GM18907 (cell line): Measurements from ENCODE around the gene SELL.
A peak's percentile ranks its signal among the peaks of the same experiment; 100 is the strongest.
"Not testable (repeated sequence)": the region's sequence is repeated elsewhere in the genome, so short reads cannot be mapped to it uniquely, and the experiment has no call there.

Source experiments
- ATAC-seq: cut with Tn5 transposase; IDR thresholded peaks from one replicate; pipeline ENCODE4 v1.9.1; 2021; ENCODE audit warnings: mild to moderate bottlenecking, moderate library complexity; ENCODE audit not compliant: unreplicated experiment

The SELL gene

DNA sequence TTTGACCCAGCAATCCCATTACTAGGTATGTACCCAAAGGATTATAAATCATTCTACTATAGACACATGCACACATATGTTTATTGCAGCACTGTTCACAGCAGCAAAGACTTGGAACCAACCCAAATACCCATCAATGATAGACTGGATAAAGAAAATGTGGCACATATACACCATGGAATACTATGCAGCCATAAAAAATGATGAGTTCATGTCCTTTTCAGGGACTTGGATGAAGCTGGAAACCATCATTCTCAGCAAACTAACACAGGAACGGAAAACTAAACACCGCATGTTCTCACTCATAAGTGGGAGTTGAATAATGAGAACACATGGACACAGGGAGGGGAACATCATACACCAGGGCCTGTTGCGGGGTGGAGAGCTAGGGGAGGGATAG lies 41.2 kb downstream of the SELL start:
- not testable (repeated sequence) for ATAC-seq

DNA sequence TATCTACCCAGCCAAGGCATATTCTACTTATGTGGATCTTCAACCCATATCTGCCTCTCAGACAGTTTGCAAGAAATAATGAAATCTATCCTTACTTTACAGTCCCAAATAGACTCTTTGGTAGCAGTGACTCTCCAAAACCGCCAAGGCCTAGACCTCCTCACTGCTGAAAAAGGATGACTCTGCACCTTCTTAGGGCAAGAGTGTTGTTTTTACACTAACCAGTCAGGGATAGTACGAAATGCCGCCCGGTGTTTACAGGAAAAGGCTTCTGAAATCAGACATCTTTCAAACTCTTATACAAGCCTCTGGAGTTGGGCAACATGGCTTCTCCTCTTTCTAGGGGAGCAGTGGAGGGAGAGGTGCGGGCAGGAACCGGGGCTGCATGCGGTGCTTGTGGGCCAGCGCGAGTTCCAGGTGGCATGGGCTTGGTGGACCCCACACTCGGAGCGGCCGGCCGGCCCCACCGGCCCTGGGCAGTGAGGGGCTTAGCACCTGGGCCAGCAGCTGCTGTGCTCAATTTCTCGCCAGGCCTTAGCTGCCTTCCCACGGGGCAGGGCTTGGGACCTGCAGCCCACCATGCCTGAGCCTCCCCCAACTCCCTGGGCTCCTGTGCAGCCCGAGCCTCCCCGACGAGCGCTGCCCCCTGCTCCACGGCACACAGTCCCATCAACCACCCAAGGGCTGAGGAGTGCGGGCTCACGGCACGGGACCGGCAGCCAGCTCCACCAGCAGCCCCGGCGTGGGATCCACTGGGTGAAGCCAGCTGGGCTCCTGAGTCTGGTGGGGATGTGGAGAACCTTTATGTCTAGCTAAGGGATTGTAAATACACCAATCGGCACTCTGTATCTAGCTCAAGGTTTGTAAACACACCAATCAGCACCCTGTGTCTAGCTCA lies 43.5 kb downstream of the SELL start:
- ATAC-seq = not testable (repeated sequence)

DNA sequence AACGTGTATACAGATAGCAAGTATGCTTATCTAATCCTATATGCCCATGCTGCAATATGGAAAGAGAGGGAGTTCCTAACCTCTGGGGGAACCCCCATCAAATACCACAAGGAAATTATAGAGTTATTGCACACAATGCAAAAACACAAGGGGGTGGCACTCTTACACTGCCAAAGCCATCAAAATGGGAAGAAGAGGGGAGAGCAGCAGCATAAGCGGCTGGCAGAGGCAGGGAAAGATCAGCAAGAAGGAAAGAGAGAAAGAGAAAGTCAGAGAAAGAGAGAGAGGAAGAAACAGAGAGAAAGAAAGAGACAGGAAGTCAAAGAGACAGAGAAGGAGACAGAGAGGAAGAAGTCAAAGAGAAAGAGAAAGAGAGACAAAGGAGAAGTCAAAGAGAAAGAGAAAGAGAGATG lies 44.2 kb downstream of the SELL start:
- peak; percentile 63 for ATAC-seq

DNA sequence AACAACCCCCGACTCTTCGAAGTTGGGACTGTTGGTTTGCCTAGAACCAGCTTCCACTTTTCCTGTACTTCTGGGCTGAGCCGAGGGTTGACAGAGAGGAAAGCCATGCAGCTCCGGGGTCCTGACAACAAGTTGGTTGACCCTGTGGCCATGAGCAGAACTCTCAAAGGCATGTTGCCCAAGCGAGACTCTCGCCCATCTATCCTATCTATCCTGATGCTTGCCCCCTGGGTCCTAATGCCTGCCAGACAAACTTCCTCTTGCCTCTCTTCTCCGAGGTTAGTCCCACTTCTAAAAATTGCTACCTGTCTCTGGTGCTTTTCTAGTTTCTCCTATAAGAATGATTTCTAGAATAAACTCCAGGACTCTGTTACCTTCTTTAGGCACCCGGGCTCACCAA lies 48.7 kb downstream of the SELL start:
- not testable (repeated sequence) for ATAC-seq

DNA sequence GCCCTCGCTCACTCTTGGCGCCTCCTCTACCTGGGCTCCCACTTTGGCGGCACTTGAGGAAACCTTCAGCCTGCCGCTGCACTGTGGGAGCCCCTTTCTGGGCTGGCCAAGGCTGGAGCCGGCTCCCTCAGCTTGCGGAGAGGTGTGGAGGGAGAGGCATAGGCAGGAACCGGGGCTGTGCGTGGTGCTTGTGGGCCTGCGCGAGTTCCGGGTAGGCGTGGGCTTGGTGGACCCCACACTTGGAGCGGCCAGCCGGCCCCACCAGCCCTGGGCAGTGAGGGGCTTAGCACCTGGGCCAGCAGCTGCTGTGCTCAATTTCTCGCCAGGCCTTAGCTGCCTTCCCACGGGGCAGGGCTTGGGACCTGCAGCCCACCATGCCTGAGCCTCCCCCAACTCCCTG lies 50.4 kb downstream of the SELL start:
- not testable (repeated sequence) for ATAC-seq

DNA sequence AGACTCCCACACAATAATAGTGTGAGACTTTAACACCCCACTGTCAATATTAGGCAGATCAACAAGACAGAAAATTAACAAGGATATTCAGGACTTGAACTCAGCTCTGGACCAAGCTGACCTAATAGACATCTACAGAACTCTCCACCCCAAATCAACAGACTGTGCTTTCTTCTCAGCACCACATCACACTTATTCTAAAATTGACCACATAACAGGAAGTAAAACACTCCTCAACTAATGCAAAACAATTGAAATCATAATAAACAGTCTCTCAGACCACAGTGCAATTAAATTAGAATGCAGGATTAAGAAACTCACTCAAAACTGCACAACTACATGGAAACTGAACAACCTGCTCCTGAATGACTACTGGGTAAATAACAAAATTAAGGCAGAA lies 52.6 kb downstream of the SELL start:
- not testable (repeated sequence) for ATAC-seq

DNA sequence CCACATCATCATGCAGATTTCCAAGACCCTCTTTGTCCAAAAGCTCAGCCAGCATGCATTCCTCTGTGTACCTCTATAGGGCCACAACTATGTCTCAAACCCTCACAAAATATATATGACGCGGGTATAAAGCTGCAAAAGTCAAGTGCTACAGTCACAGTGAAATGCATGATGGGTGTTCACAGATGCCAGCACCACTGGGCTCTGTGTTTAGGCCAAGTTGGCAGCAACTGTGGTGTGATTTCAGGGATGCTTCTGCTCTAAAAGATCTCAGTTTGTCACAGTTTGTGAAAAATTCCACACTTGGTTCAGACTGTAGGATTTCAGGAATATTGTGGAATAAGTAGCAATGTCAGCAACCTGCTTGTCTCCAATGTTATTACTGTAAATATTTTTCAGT lies 57.5 kb downstream of the SELL start:
- ATAC-seq = no peak

DNA sequence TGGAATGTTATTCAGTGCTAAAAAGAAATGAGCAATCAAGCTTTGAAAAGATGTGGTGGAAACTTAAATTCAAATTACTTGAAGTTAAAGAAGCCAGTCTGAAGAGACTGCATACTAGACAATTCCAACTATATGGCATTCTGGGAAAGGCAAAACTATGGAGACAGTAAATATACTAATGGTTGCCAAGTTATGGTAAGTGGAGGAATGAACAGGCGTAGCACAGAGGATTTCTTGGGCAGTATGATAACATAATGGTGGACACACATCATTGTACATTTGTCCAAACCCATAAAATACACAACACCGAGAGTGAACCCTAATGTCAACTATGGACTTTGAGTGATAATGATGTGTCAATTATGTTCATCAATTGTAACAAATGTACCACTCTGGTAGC lies 60.4 kb downstream of the SELL start:
- ATAC-seq = no peak

DNA sequence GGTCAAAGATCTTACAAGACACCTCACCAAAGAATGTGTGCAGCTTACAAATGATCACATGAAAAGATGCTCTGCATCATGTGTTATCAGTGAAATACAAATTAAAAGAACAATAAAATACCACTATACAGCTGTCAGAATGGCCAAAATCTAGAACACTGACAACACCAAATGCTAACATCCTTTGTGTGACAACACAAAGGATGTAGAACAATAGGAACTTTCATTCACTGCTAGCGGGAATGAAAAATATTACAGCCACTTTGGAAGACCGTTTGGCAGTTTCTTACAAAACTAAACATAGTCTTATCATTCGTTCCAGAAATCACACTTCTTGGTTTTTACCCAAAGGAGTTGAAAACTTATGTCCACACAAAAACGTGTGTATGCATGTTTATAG lies 60.9 kb downstream of the SELL start:
- ATAC-seq = no peak

DNA sequence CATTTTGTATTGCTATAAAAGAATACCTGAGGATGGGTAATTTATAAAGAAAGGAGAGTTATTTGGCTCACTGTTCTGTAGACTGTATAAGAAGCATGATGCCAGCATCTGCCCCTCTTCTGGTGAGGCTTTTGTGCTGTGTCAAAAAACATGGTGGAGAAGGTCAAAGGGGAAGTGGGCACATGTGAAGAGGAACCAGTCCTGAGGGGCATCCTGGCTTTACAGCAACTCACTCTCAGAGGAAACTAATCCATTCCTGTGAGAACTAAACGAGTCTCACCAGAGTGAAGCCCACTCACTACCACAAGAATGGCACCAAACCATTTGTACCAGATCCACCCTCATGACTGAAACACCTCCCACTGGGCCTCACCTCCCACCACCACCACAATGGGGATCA lies 62.7 kb downstream of the SELL start:
- no peak for ATAC-seq

DNA sequence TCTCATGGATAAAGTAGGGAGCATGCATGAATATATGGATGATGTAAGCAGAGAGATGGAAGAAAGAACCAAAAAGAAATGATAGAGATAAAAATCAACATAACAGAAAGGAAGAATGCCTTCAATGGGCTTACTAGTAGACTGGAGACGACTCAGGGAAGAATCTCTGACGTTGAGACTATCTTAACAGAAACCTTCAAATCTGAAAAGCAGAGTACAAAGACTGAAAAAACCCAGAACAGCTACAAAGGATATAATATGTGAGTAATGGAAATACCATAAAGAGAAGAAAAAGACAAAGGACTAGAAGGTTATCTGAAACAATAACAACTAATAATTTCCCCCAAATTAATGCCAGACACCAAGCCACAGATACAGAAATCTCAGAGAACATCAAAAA lies 63.2 kb downstream of the SELL start:
- ATAC-seq = no peak

DNA sequence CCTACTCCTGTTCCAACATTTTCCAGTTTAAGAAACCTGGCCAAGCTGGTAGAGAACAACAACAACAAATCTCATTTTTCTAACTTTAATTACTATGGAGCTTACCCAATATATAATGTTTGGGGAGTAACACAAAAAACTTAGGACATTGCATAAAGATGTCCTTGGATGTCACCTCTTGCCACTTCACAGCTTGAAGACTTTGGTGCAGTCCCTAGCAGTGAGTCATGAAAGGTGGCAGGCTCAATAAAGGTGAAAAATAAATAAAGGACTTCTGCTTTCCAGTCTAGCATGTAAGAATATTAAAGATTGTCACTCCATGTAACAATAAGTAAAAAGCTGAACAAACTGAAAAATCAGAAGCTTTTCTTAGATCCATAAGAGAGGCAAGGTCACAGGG lies 63.9 kb downstream of the SELL start:
- no peak for ATAC-seq

DNA sequence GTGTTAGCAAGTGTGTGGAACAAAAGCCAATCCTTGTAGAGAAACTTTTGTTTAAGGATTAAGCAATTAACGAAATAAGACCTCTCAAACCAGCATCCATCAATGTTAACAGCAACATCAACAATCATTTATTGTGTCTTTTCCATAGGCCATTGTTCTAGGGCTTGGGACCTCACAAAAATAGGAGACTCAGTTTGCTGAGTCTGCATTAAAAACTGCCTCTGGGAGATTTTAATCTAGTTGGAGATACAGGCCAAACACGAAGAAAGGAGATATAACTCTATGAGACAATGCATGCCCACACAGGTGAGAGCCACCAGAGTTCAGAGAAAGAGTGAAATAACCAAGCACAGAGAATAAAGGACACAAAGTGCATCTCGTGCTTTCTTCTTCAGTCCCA lies 67.1 kb downstream of the SELL start:
- no peak for ATAC-seq
